ENCODE measurements around the gene C16orf74. TPM values are rescaled to one million over a fixed set of nuclear protein-coding genes. Genes with fewer than 3 reads are reported as not detected.
A peak's percentile ranks its signal among the peaks of the same experiment; 100 is the strongest.

C16orf74 gene
- polyA plus RNA-seq, 4 donors = 2.8 to 5.8 (median 3.9) TPM

GRCh38 chr16:85777583-85778310, 26.9 kb upstream of the C16orf74 start:
- DNase-seq (ENCODE audit: low read depth in 4 of 4, low spot score in 2 of 4) = no peak

- no peak for DNase-seq (ENCODE audit: low read depth in 4 of 4, low spot score in 2 of 4)
Measured at GRCh38 chr16:85774811-85775210, 23.9 kb upstream of the C16orf74 start.

- no peak for DNase-seq (ENCODE audit: low read depth in 4 of 4, low spot score in 2 of 4)
Measured at GRCh38 chr16:85774136-85774535, 23.2 kb upstream of the C16orf74 start.

GRCh38 chr16:85773044-85773443, 22.1 kb upstream of the C16orf74 start:
- no peak for DNase-seq (ENCODE audit: low read depth in 4 of 4, low spot score in 2 of 4)

GRCh38 chr16:85770741-85771140, 19.8 kb upstream of the C16orf74 start:
- DNase-seq (ENCODE audit: low read depth in 4 of 4, low spot score in 2 of 4) = no peak

- DNase-seq (ENCODE audit: low read depth in 4 of 4, low spot score in 2 of 4) = no peak
Measured at GRCh38 chr16:85768199-85768598, 17.3 kb upstream of the C16orf74 start.

GRCh38 chr16:85767531-85767930, 16.6 kb upstream of the C16orf74 start:
- DNase-seq (ENCODE audit: low read depth in 4 of 4, low spot score in 2 of 4) = no peak

- no peak for DNase-seq (ENCODE audit: low read depth in 4 of 4, low spot score in 2 of 4)
Measured at GRCh38 chr16:85765767-85766166, 14.9 kb upstream of the C16orf74 start.

- no peak for DNase-seq (ENCODE audit: low read depth in 4 of 4, low spot score in 2 of 4)
Measured at GRCh38 chr16:85765211-85765610, 14.3 kb upstream of the C16orf74 start.

- no peak for DNase-seq (ENCODE audit: low read depth in 4 of 4, low spot score in 2 of 4)
Measured at GRCh38 chr16:85763616-85764015, 12.7 kb upstream of the C16orf74 start.

- DNase-seq (ENCODE audit: low read depth in 4 of 4, low spot score in 2 of 4) = no peak
Measured at GRCh38 chr16:85762970-85763369, 12.1 kb upstream of the C16orf74 start.

- DNase-seq (ENCODE audit: low read depth in 4 of 4, low spot score in 2 of 4) = no peak
Measured at GRCh38 chr16:85761861-85762260, 11.0 kb upstream of the C16orf74 start.

GRCh38 chr16:85759631-85760419, 8.9 kb upstream of the C16orf74 start:
- DNase-seq (ENCODE audit: low read depth in 4 of 4, low spot score in 2 of 4) = no peak

- no peak for DNase-seq (ENCODE audit: low read depth in 4 of 4, low spot score in 2 of 4)
Measured at GRCh38 chr16:85759136-85759535, 8.2 kb upstream of the C16orf74 start.

GRCh38 chr16:85757341-85757822, 6.5 kb upstream of the C16orf74 start:
- DNase-seq (ENCODE audit: low read depth in 4 of 4, low spot score in 2 of 4) = no peak

- DNase-seq (ENCODE audit: low read depth in 4 of 4, low spot score in 2 of 4) = no peak
Measured at GRCh38 chr16:85755929-85756768, 5.3 kb upstream of the C16orf74 start.

- no peak for DNase-seq (ENCODE audit: low read depth in 4 of 4, low spot score in 2 of 4)
Measured at GRCh38 chr16:85754413-85754812, 3.5 kb upstream of the C16orf74 start.

GRCh38 chr16:85753976-85754375, 3.1 kb upstream of the C16orf74 start:
- no peak for DNase-seq (ENCODE audit: low read depth in 4 of 4, low spot score in 2 of 4)

GRCh38 chr16:85753559-85753958, 2.7 kb upstream of the C16orf74 start:
- no peak for DNase-seq (ENCODE audit: low read depth in 4 of 4, low spot score in 2 of 4)

- DNase-seq (ENCODE audit: low read depth in 4 of 4, low spot score in 2 of 4) = peak in 2 of 4 donors; percentile 31 to 59
Measured at GRCh38 chr16:85752511-85753420, 1.9 kb upstream of the C16orf74 start.
